IMR-90 (cell line): ENCODE data around the gene PTPN22. TPM values are rescaled to one million over a fixed set of nuclear protein-coding genes. Genes with fewer than 3 reads are reported as not detected.
A peak's percentile ranks its signal among the peaks of the same experiment; 100 is the strongest.

Experiments
- ATAC-seq: fragments of 200-7000 bp; cut with Tn5 transposase; 2 replicates; pipeline ENCODE4 v1.9.1; 2020; ENCODE audit warnings: low read depth, mild to moderate bottlenecking, moderate library complexity
- BruUV-seq: library from RNA; stranded (reverse); fragments of 400-500 nt; replicated peaks from 2 replicates; lab custom pipeline; 2021; lab: Mats Ljungman, UMichigan
- CTCF ChIA-PET: fragments of 300-600 bp; formaldehyde crosslinking; extraction: SDS; loops from one replicate; lab custom pipeline; 2021; ENCODE audit warnings: antibody characterized with exemption; lab: Yijun Ruan, JAX
- POLR2A ChIA-PET: fragments of 300-600 bp; sonication (Branson Sonifier 250); formaldehyde crosslinking; loops from one replicate; lab custom pipeline; 2022; ENCODE audit warnings: antibody characterized with exemption; ENCODE audit not compliant: unreplicated experiment; lab: Charles Lee
- DNase-seq: peaks from one replicate; pipeline ENCODE4 v3.0.0; 2013
- H2AFZ ChIP-seq: replicated peaks from 2 replicates; pipeline ENCODE3; 2013; ENCODE audit warnings: low read length, mild to moderate bottlenecking; ENCODE audit not compliant: poor library complexity
- H2AK5ac ChIP-seq: 2 replicates; pipeline ENCODE4 v1.6.1; 2013; ENCODE audit warnings: low read depth, low read length, inconsistent platforms
- H2AK9ac ChIP-seq: replicated peaks from 2 replicates; pipeline ENCODE3; 2013; ENCODE audit warnings: mild to moderate bottlenecking, low read depth, low read length, moderate library complexity; ENCODE audit not compliant: poor library complexity
- H2BK120ac ChIP-seq: 2 replicates; pipeline ENCODE4 v1.6.1; 2013; ENCODE audit warnings: low read depth, low read length, inconsistent platforms
- H2BK15ac ChIP-seq: 3 replicates; pipeline ENCODE4 v1.6.1; 2013; ENCODE audit warnings: low read depth, low read length, inconsistent platforms
- H2BK20ac ChIP-seq: 2 replicates; pipeline ENCODE4 v1.6.1; 2013; ENCODE audit warnings: low read depth, mild to moderate bottlenecking, inconsistent platforms, low read length, moderate library complexity
- H2BK5ac ChIP-seq: 2 replicates; pipeline ENCODE4 v1.6.1; 2013; ENCODE audit warnings: mild to moderate bottlenecking, low read depth, low read length, inconsistent platforms; ENCODE audit not compliant: poor library complexity, severe bottlenecking
- H3K14ac ChIP-seq: replicated peaks from 2 replicates; pipeline ENCODE4 v1.6.1; 2013; ENCODE audit warnings: low read depth, low read length, inconsistent platforms
- H3K18ac ChIP-seq: 2 replicates; pipeline ENCODE4 v1.6.1; 2013; ENCODE audit warnings: low read depth, low read length, control low read depth
- H3K23ac ChIP-seq: 2 replicates; pipeline ENCODE4 v1.6.1; 2013; ENCODE audit warnings: low read depth, low read length, inconsistent platforms
- H3K27ac ChIP-seq: 2 replicates; pipeline ENCODE4 v1.5.1; 2013; ENCODE audit warnings: mild to moderate bottlenecking, control low read depth, low read length; ENCODE audit not compliant: insufficient read depth
- H3K27me3 ChIP-seq: 2 replicates; pipeline ENCODE4 v1.6.1; 2013; ENCODE audit warnings: low read length; ENCODE audit not compliant: control insufficient read depth, insufficient read depth
- H3K36me3 ChIP-seq: 2 replicates; pipeline ENCODE4 v1.6.1; 2013; ENCODE audit warnings: low read length, mixed read lengths; ENCODE audit not compliant: control insufficient read depth, insufficient read depth
- H3K4ac ChIP-seq: 2 replicates; pipeline ENCODE4 v1.6.1; 2013; ENCODE audit warnings: low read depth, low read length, inconsistent platforms
- H3K4me1 ChIP-seq: 2 replicates; pipeline ENCODE4 v1.6.1; 2013; ENCODE audit warnings: low read length, mixed read lengths; ENCODE audit not compliant: control insufficient read depth, insufficient read depth
- H3K4me2 ChIP-seq: 2 replicates; pipeline ENCODE4 v1.6.1; 2013; ENCODE audit warnings: low read depth, mild to moderate bottlenecking, control low read depth, low read length, moderate library complexity
- H3K4me3 ChIP-seq: 2 replicates; pipeline ENCODE4 v1.5.1; 2013; ENCODE audit warnings: low read depth, mild to moderate bottlenecking, control low read depth, low read length, moderate library complexity; ENCODE audit not compliant: insufficient read depth
- H3K56ac ChIP-seq: 2 replicates; pipeline ENCODE4 v1.6.1; 2013; ENCODE audit warnings: low read length, inconsistent platforms; ENCODE audit not compliant: insufficient read depth; ENCODE audit errors: extremely low read depth
- H3K79me1 ChIP-seq, 2 experiments: 2 replicates each; pipeline ENCODE4 v1.6.1; 2013; ENCODE audit warnings: low read length in 2 of 2, inconsistent platforms in 1 of 2, low read depth in 1 of 2
- H3K9ac ChIP-seq: 2 replicates; pipeline ENCODE4 v1.6.1; 2013; ENCODE audit warnings: low read depth, low read length, control low read depth
- H3K9me1 ChIP-seq: 2 replicates; pipeline ENCODE4 v1.6.1; 2013; ENCODE audit warnings: low read length, inconsistent platforms; ENCODE audit not compliant: insufficient read depth
- H3K9me3 ChIP-seq: 2 replicates; pipeline ENCODE4 v1.6.1; 2013; ENCODE audit warnings: low read length; ENCODE audit not compliant: control insufficient read depth, insufficient read depth
- H4K20me1 ChIP-seq: 2 replicates; pipeline ENCODE4 v1.6.1; 2013; ENCODE audit warnings: low read length, inconsistent platforms; ENCODE audit not compliant: insufficient read depth
- H4K5ac ChIP-seq: 2 replicates; pipeline ENCODE4 v1.6.1; 2013; ENCODE audit warnings: mild to moderate bottlenecking, low read depth, low read length, control low read depth
- H4K8ac ChIP-seq, 2 experiments: 2 replicates each; pipeline ENCODE4 v1.6.1; 2013; ENCODE audit warnings: low read depth in 2 of 2, low read length in 2 of 2, control low read depth in 1 of 2, inconsistent platforms in 1 of 2
- H4K91ac ChIP-seq: 2 replicates; pipeline ENCODE4 v1.6.1; 2013; ENCODE audit warnings: low read depth, low read length, inconsistent platforms; ENCODE audit not compliant: insufficient read depth
- CEBPB ChIP-seq: IDR thresholded peaks from 2 replicates; pipeline ENCODE4 v1.6.1; 2012; ENCODE audit warnings: low read depth, low read length, improper control_type of control experiment
- CHD1 ChIP-seq: IDR thresholded peaks from 2 replicates; pipeline ENCODE4 v1.6.1; 2012; ENCODE audit warnings: low read depth, low read length, improper control_type of control experiment
- MAFK ChIP-seq: IDR thresholded peaks from 2 replicates; pipeline ENCODE4 v1.6.1; 2012; ENCODE audit warnings: low read depth, low read length, improper control_type of control experiment
- MAZ ChIP-seq: IDR thresholded peaks from 2 replicates; pipeline ENCODE4 v1.6.1; 2012; ENCODE audit warnings: low read depth, mild to moderate bottlenecking, low read length, improper control_type of control experiment, moderate library complexity, borderline replicate concordance
- MXI1 ChIP-seq: IDR thresholded peaks from 2 replicates; pipeline ENCODE4 v1.6.1; 2012; ENCODE audit warnings: low read depth, mild to moderate bottlenecking, low read length, moderate library complexity, borderline replicate concordance
- NFE2L2 ChIP-seq: fragments of 150-350 bp; IDR thresholded peaks from 2 replicates; pipeline ENCODE4 v1.6.1; 2016; ENCODE audit warnings: low read depth, mild to moderate bottlenecking, low read length
- WGBS, 2 experiments: methylation state at CpG; one replicate each; pipeline versions ENCODE4 v1.1.5 to v1.1.7; 2013; ENCODE audit warnings: missing lambda C conversion rate in 2 of 2; ENCODE audit not compliant: insufficient read length in 1 of 2; ENCODE audit errors: extremely low coverage in 2 of 2; 5-methylcytosine and 5-hydroxymethylcytosine counted together
- dilution Hi-C: fragments of 300-500 bp; cut with HindIII; formaldehyde crosslinking; loops from one replicate; pipeline ENCODE4 v1.14.3; 2018; ENCODE audit warnings: low sequenced_read_pairs; ENCODE audit not compliant: unreplicated experiment
- in situ Hi-C: fragments of 300-500 bp; cut with MboI; formaldehyde crosslinking; loops from 3 replicates; pipeline ENCODE4 v1.14.3; 2019; ENCODE audit warnings: low sequenced_read_pairs, inconsistent platforms, mixed read lengths
- intact Hi-C: fragments of 100-400 bp; cut with micrococcal nuclease; formaldehyde crosslinking; loops from 2 replicates; pipeline ENCODE4 v1.10.0; 2022
- polyA plus RNA-seq, 3 experiments: library from polyadenylated mRNA; depleted of rRNA; stranded (reverse); fragments of >200 nt; gene quantifications; 2 replicates each; pipeline ENCODE4 v1.2.3, GENCODE V29; 2012; ENCODE audit warnings: low replicate concordance in 1 of 3
- total RNA-seq: library from RNA; depleted of rRNA; stranded (reverse); fragments of >200 nt; gene quantifications from 2 replicates; pipeline ENCODE4 v1.2.3, GENCODE V29; 2012
- TF ChIP-seq, protein P1 (sequence below): fragments of 150-350 bp; IDR thresholded peaks from 2 replicates; pipeline ENCODE4 v1.6.1; 2017; ENCODE audit warnings: mild to moderate bottlenecking, antibody characterized with exemption, low read length, low read depth

PTPN22 gene
- total and polyA plus RNA-seq, 2 of the 4 experiments (the other 2 are of a cell fraction), result 0.14 to 0.18 TPM

GRCh38 chr1:113780374-113781146 is 91.0 kb downstream of the PTPN22 start:
- Histone ChIP-seq H3K4me1 (peaks cover 11% of the 10 kb centered on the region), H4K20me1 (peaks cover 16% of the 10 kb centered on the region; the same call in 1 of the 2 replicates), H2AK5ac (no peak overlapping the region), H4K5ac (no peak overlapping the region), H2BK5ac (no peak overlapping the region), H4K8ac (no peak overlapping the region), H3K4me3 (no peak overlapping the region), H2AK9ac (no peak overlapping the region), H3K9me3 (no peaks in the 10 kb centered on the region), H3K4me2 (peak overlapping the region; percentile 57; the same call in 1 of the 2 replicates), H2BK120ac (no peak overlapping the region), H3K27ac (no peak overlapping the region), H2BK15ac (no peak overlapping the region), H3K36me3 (peaks cover 10% of the 10 kb centered on the region), H3K4ac (no peak overlapping the region), H3K79me1 (peaks cover 45 to 72% of the 10 kb centered on the region in 2 experiments), H3K56ac (no peak overlapping the region), H3K18ac (no peak overlapping the region), H3K27me3 (no peaks in the 10 kb centered on the region), H3K9me1 (peaks cover 5% of the 10 kb centered on the region), H2BK20ac (no peak overlapping the region), H2AFZ (no peak overlapping the region), H3K14ac (peak overlapping the region; percentile 19; the same call in 1 of the 2 replicates), H4K91ac (no peak overlapping the region), H3K23ac (no peak overlapping the region), H3K9ac (no peak overlapping the region)
- 83% methylated on average over 1 of the region's 5 CpGs; no CpG with 5 or more reads in 1 of the 2 experiments for WGBS, 2 experiments
- ChIA-PET CTCF (no interaction called here), POLR2A (no interaction called here)
- in situ Hi-C loops (no loop called here), intact Hi-C loops (no loop called here), dilution Hi-C loops (no loop called here)
- no TSS peak for BruUV-seq
- DNase-seq (peak; percentile 55), ATAC-seq (peak; percentile 70)
- TF ChIP-seq, protein P1, sequence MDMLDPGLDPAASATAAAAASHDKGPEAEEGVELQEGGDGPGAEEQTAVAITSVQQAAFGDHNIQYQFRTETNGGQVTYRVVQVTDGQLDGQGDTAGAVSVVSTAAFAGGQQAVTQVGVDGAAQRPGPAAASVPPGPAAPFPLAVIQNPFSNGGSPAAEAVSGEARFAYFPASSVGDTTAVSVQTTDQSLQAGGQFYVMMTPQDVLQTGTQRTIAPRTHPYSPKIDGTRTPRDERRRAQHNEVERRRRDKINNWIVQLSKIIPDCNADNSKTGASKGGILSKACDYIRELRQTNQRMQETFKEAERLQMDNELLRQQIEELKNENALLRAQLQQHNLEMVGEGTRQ, result no peak
- TF ChIP-seq MXI1, result no peak
- TF ChIP-seq MAZ, result no peak
- TF ChIP-seq NFE2L2, result no peak
- no peak for TF ChIP-seq MAFK
- no peak for TF ChIP-seq CEBPB
- no peak for TF ChIP-seq CHD1
